WTC11 (cell line): ENCODE results near the gene NSD1. TPM values are rescaled to one million over a fixed set of nuclear protein-coding genes. Genes with fewer than 3 reads are reported as not detected.

Experiments used
- ATAC-seq: fragments of 200-7000 bp; cut with Tn5 transposase; 2 replicates; pipeline ENCODE4 v1.10.0; 2021; ENCODE audit warnings: mild to moderate bottlenecking, moderate library complexity
- CTCF ChIA-PET: fragments of 300-600 bp; sonication (Branson Sonifier 250); formaldehyde crosslinking; loops from one replicate; lab custom pipeline; 2021; ENCODE audit warnings: antibody characterized with exemption; lab: Charles Lee
- POLR2A ChIA-PET: fragments of 350-600 bp; sonication (Branson Sonifier 250); formaldehyde crosslinking; loops from one replicate; lab custom pipeline; 2021; ENCODE audit warnings: antibody characterized with exemption; lab: Charles Lee
- DNase-seq: peaks from one replicate; pipeline ENCODE4 v3.0.0; 2021; ENCODE audit warnings: low spot score
- H3K27ac Mint-ChIP-seq: 2 replicates; pipeline ENCODE4 v1.8.0; 2021; ENCODE audit warnings: mixed read lengths
- H3K27me3 Mint-ChIP-seq: 2 replicates; pipeline ENCODE4 v1.8.0; 2021; ENCODE audit warnings: low read depth, mild to moderate bottlenecking, moderate library complexity, mixed read lengths
- H3K36me3 Mint-ChIP-seq: 2 replicates; pipeline ENCODE4 v1.8.0; 2021; ENCODE audit warnings: mixed read lengths
- H3K4me1 Mint-ChIP-seq: 2 replicates; pipeline ENCODE4 v1.8.0; 2022; ENCODE audit warnings: mixed read lengths
- H3K4me3 Mint-ChIP-seq: 2 replicates; pipeline ENCODE4 v1.8.0; 2021; ENCODE audit warnings: mild to moderate bottlenecking, moderate library complexity, mixed read lengths
- H3K9me3 Mint-ChIP-seq: 2 replicates; pipeline ENCODE4 v1.8.0; 2021; ENCODE audit warnings: mixed read lengths
- ESRRA ChIP-seq: sonication (generic); formaldehyde crosslinking; IDR thresholded peaks from 2 replicates; pipeline ENCODE4 v1.8.1; 2022; ENCODE audit warnings: mild to moderate bottlenecking, missing genetic modification reagents, borderline replicate concordance
- GABPB1 ChIP-seq: sonication (generic); formaldehyde crosslinking; IDR thresholded peaks from 2 replicates; pipeline ENCODE4 v1.8.1; 2023; ENCODE audit warnings: mild to moderate bottlenecking, missing genetic modification reagents
- GRHL2 ChIP-seq: fragments of 250-450 bp; sonication (Bioruptor Pico); IDR thresholded peaks from 2 replicates; pipeline ENCODE4 v1.8.0; 2022; ENCODE audit warnings: mild to moderate bottlenecking, moderate library complexity; ENCODE audit not compliant: insufficient replicate concordance, severe bottlenecking
- GTF2I ChIP-seq: fragments of 250-450 bp; sonication (Bioruptor Pico); conservative IDR thresholded peaks from 2 replicates; pipeline ENCODE4 v1.4.0; 2021; ENCODE audit warnings: mild to moderate bottlenecking
- HMGA2 ChIP-seq: fragments of 250-450 bp; sonication (Bioruptor Pico); IDR thresholded peaks from 2 replicates; pipeline ENCODE4 v1.4.0; 2021; ENCODE audit warnings: mild to moderate bottlenecking, moderate library complexity
- JAZF1 ChIP-seq: fragments of 250-450 bp; sonication (Bioruptor Pico); IDR thresholded peaks from 2 replicates; pipeline ENCODE4 v1.9.0; 2021; ENCODE audit warnings: moderate library complexity, mild to moderate bottlenecking, inconsistent platforms
- KAT7 ChIP-seq: sonication (generic); formaldehyde crosslinking; IDR thresholded peaks from 2 replicates; pipeline ENCODE4 v1.8.1; 2023; ENCODE audit warnings: missing genetic modification reagents, mild to moderate bottlenecking, borderline replicate concordance
- MAX ChIP-seq: sonication (generic); formaldehyde crosslinking; IDR thresholded peaks from 2 replicates; pipeline ENCODE4 v1.8.0; 2022; ENCODE audit warnings: mild to moderate bottlenecking, missing genetic modification reagents
- NFATC4 ChIP-seq: fragments of 250-450 bp; sonication (Bioruptor Pico); IDR thresholded peaks from 2 replicates; pipeline ENCODE4 v1.9.0; 2021; ENCODE audit warnings: mild to moderate bottlenecking
- NR1H2 ChIP-seq: sonication (generic); formaldehyde crosslinking; IDR thresholded peaks from 2 replicates; pipeline ENCODE4 v1.9.0; 2021; ENCODE audit warnings: mild to moderate bottlenecking, moderate library complexity, missing genetic modification reagents
- OVOL2 ChIP-seq: fragments of 250-450 bp; sonication (Bioruptor Pico); IDR thresholded peaks from 2 replicates; pipeline ENCODE4 v1.9.0; 2021; ENCODE audit warnings: mild to moderate bottlenecking, borderline replicate concordance
- SP1 ChIP-seq: sonication (generic); formaldehyde crosslinking; conservative IDR thresholded peaks from 2 replicates; pipeline ENCODE4 v1.8.1; 2022; ENCODE audit warnings: missing genetic modification reagents
- TCF7 ChIP-seq: sonication (generic); formaldehyde crosslinking; IDR thresholded peaks from 2 replicates; pipeline ENCODE4 v1.8.0; 2022; ENCODE audit warnings: mild to moderate bottlenecking, low read depth, missing genetic modification reagents, moderate library complexity
- USF2 ChIP-seq: sonication (generic); formaldehyde crosslinking; IDR thresholded peaks from 2 replicates; pipeline ENCODE4 v1.8.1; 2023; ENCODE audit warnings: mild to moderate bottlenecking, missing genetic modification reagents, moderate library complexity
- ZNF138 ChIP-seq: sonication (generic); formaldehyde crosslinking; conservative IDR thresholded peaks from 2 replicates; pipeline ENCODE4 v1.8.1; 2022; ENCODE audit warnings: mild to moderate bottlenecking, moderate library complexity, missing genetic modification reagents
- ZNF423 ChIP-seq: fragments of 250-450 bp; sonication (Bioruptor Pico); IDR thresholded peaks from 2 replicates; pipeline ENCODE4 v2.1.2; 2022; ENCODE audit warnings: mild to moderate bottlenecking, moderate library complexity
- total RNA-seq: library from RNA; stranded (reverse); gene quantifications from 3 replicates; pipeline ENCODE4 v1.2.3, GENCODE V29; 2021
- TF ChIP-seq, protein P1 (sequence below): sonication (generic); formaldehyde crosslinking; IDR thresholded peaks from 2 replicates; pipeline ENCODE4 v1.8.0; 2022; ENCODE audit warnings: mild to moderate bottlenecking, missing genetic modification reagents
- TF ChIP-seq, protein P2 (sequence below): sonication (generic); formaldehyde crosslinking; IDR thresholded peaks from 2 replicates; pipeline ENCODE4 v1.8.0; 2022; ENCODE audit warnings: missing genetic modification reagents
- TF ChIP-seq, protein P3 (sequence below): sonication (generic); formaldehyde crosslinking; IDR thresholded peaks from 2 replicates; pipeline ENCODE4 v1.8.1; 2022; ENCODE audit warnings: mild to moderate bottlenecking, missing genetic modification reagents, moderate library complexity, borderline replicate concordance

NSD1 gene
- total RNA-seq, 1 experiment from 2014 or later = 148 TPM

DNA sequence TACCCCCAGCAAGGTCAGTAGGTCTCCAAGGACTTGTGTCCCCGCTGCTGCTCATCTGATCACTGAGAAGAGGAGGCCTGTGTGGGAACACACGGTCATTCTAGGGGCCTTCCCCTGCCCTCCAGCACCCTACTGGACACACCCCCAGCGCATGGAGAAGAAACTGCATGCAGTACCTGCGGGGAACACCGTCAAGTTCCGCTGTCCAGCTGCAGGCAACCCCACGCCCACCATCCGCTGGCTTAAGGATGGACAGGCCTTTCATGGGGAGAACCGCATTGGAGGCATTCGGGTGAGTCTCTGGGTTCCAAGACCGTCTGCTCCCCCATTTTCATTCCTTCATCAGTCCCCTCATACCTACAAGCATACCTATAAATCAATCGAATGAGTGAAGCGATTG, 42.8 kb upstream of the NSD1 start:
- ATAC-seq (no peak), DNase-seq (no peak)
- Mint-ChIP-seq H3K27ac (no peak overlapping the region), H3K4me3 (no peak overlapping the region), H3K9me3 (no peaks in the 10 kb centered on the region), H3K36me3 (peaks cover 25% of the 10 kb centered on the region), H3K27me3 (no peaks in the 10 kb centered on the region), H3K4me1 (peaks cover 21% of the 10 kb centered on the region)
- no peak for TF ChIP-seq TCF7 (CRISPR knock-in tag)
- ChIA-PET POLR2A (no interaction called here), CTCF (interaction anchor here (0.6 to 0.9 kb wide), 2 partner anchors 8 to 219 kb away, joined by 3 read pairs; no protein-coding TSS in a partner anchor)

- Mint-ChIP-seq H3K36me3 (peaks cover 26% of the 10 kb centered on the region), H3K4me1 (peaks cover 17% of the 10 kb centered on the region), H3K27me3 (no peaks in the 10 kb centered on the region), H3K4me3 (no peak overlapping the region), H3K27ac (no peak overlapping the region)
- ATAC-seq = no peak
- CTCF ChIA-PET = interaction anchor here (0.9 kb wide), 1 partner anchor 219 kb away, joined by 3 read pairs; no protein-coding TSS in a partner anchor
- POLR2A ChIA-PET = no interaction called here
- no peak for TF ChIP-seq GRHL2 (CRISPR knock-in tag)
- TF ChIP-seq, protein P1, sequence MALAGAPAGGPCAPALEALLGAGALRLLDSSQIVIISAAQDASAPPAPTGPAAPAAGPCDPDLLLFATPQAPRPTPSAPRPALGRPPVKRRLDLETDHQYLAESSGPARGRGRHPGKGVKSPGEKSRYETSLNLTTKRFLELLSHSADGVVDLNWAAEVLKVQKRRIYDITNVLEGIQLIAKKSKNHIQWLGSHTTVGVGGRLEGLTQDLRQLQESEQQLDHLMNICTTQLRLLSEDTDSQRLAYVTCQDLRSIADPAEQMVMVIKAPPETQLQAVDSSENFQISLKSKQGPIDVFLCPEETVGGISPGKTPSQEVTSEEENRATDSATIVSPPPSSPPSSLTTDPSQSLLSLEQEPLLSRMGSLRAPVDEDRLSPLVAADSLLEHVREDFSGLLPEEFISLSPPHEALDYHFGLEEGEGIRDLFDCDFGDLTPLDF (CRISPR knock-in tag) = no peak
- TF ChIP-seq, all 79 proteins: peak for 0
- H3K9me3 Mint-ChIP-seq = no peaks in the 10 kb centered on the region
- no peak for DNase-seq
Observed at GRCh38 chr5:177091232-177091631, 42.3 kb upstream of the NSD1 start.

DNA sequence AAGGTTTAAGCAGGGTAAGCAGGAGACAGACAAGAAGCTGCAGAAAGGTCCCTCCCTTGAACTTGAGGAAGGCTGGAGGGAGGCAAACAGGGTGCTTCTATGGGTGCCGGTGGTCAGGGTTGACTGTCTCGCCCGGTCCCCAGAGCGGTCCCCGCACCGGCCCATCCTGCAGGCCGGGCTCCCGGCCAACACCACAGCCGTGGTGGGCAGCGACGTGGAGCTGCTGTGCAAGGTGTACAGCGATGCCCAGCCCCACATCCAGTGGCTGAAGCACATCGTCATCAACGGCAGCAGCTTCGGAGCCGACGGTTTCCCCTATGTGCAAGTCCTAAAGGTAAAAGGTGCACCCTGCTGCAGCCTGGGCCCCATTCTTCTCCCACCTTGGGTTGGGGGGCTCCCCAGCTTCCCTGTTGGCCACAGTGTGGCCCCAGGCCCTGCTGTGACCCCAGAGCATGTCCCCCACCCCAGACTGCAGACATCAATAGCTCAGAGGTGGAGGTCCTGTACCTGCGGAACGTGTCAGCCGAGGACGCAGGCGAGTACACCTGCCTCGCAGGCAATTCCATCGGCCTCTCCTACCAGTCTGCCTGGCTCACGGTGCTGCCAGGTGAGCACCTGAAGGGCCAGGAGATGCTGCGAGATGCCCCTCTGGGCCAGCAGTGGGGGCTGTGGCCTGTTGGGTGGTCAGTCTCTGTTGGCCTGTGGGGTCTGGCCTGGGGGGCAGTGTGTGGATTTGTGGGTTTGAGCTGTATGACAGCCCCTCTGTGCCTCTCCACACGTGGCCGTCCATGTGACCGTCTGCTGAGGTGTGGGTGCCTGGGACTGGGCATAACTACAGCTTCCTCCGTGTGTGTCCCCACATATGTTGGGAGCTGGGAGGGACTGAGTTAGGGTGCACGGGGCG, 41.1 kb upstream of the NSD1 start:
- CTCF ChIA-PET = no interaction called here
- H3K4me3 Mint-ChIP-seq = no peak overlapping the region
- ATAC-seq = no peak
- H3K36me3 Mint-ChIP-seq = peaks cover 28% of the 10 kb centered on the region
- no peak for DNase-seq
- H3K27ac Mint-ChIP-seq = no peak overlapping the region
- POLR2A ChIA-PET = no interaction called here
- H3K9me3 Mint-ChIP-seq = no peaks in the 10 kb centered on the region
- TF ChIP-seq NR1H2 = no peak
- TF ChIP-seq JAZF1 (CRISPR knock-in tag) = no peak
- TF ChIP-seq, protein P2, sequence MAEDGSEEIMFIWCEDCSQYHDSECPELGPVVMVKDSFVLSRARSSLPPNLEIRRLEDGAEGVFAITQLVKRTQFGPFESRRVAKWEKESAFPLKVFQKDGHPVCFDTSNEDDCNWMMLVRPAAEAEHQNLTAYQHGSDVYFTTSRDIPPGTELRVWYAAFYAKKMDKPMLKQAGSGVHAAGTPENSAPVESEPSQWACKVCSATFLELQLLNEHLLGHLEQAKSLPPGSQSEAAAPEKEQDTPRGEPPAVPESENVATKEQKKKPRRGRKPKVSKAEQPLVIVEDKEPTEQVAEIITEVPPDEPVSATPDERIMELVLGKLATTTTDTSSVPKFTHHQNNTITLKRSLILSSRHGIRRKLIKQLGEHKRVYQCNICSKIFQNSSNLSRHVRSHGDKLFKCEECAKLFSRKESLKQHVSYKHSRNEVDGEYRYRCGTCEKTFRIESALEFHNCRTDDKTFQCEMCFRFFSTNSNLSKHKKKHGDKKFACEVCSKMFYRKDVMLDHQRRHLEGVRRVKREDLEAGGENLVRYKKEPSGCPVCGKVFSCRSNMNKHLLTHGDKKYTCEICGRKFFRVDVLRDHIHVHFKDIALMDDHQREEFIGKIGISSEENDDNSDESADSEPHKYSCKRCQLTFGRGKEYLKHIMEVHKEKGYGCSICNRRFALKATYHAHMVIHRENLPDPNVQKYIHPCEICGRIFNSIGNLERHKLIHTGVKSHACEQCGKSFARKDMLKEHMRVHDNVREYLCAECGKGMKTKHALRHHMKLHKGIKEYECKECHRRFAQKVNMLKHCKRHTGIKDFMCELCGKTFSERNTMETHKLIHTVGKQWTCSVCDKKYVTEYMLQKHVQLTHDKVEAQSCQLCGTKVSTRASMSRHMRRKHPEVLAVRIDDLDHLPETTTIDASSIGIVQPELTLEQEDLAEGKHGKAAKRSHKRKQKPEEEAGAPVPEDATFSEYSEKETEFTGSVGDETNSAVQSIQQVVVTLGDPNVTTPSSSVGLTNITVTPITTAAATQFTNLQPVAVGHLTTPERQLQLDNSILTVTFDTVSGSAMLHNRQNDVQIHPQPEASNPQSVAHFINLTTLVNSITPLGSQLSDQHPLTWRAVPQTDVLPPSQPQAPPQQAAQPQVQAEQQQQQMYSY (CRISPR knock-in tag) = no peak
- TF ChIP-seq GRHL2 (CRISPR knock-in tag) = no peak
- no peak for TF ChIP-seq GTF2I (CRISPR knock-in tag)
- TF ChIP-seq GABPB1 (CRISPR knock-in tag) = no peak
- no peak for TF ChIP-seq ZNF423 (CRISPR knock-in tag)
- no peak for TF ChIP-seq MAX (CRISPR knock-in tag)
- no peak for TF ChIP-seq OVOL2 (CRISPR knock-in tag)
- no peaks in the 10 kb centered on the region for H3K27me3 Mint-ChIP-seq
- H3K4me1 Mint-ChIP-seq = peaks cover 15% of the 10 kb centered on the region

- Mint-ChIP-seq H3K9me3 (no peaks in the 10 kb centered on the region), H3K4me1 (peaks cover 11% of the 10 kb centered on the region), H3K4me3 (no peak overlapping the region), H3K36me3 (peaks cover 29% of the 10 kb centered on the region), H3K27ac (no peak overlapping the region), H3K27me3 (no peaks in the 10 kb centered on the region)
- DNase-seq = no peak
- no peak for ATAC-seq
- CTCF ChIA-PET = no interaction called here
- POLR2A ChIA-PET = no interaction called here
- TF ChIP-seq NFATC4 (CRISPR knock-in tag) (no peak), HMGA2 (no peak), ESRRA (CRISPR knock-in tag) (no peak), USF2 (CRISPR knock-in tag) (no peak), SP1 (CRISPR knock-in tag) (no peak), TCF7 (CRISPR knock-in tag) (no peak), KAT7 (no peak), ZNF138 (CRISPR knock-in tag) (no peak)
- TF ChIP-seq, protein P3, sequence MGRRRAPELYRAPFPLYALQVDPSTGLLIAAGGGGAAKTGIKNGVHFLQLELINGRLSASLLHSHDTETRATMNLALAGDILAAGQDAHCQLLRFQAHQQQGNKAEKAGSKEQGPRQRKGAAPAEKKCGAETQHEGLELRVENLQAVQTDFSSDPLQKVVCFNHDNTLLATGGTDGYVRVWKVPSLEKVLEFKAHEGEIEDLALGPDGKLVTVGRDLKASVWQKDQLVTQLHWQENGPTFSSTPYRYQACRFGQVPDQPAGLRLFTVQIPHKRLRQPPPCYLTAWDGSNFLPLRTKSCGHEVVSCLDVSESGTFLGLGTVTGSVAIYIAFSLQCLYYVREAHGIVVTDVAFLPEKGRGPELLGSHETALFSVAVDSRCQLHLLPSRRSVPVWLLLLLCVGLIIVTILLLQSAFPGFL (CRISPR knock-in tag) = no peak
Observed at GRCh38 chr5:177093082-177093712, 40.4 kb upstream of the NSD1 start.
